IMR-90 (cell line): ENCODE results near the gene RNF213. TPM values are rescaled to one million over a fixed set of nuclear protein-coding genes. Genes with fewer than 3 reads are reported as not detected.

Experiments
- ATAC-seq: fragments of 200-7000 bp; cut with Tn5 transposase; 2 replicates; pipeline ENCODE4 v1.9.1; 2020; ENCODE audit warnings: low read depth, mild to moderate bottlenecking, moderate library complexity
- BruUV-seq: library from RNA; stranded (reverse); fragments of 400-500 nt; replicated peaks from 2 replicates; lab custom pipeline; 2021; lab: Mats Ljungman, UMichigan
- CTCF ChIA-PET: fragments of 300-600 bp; formaldehyde crosslinking; extraction: SDS; loops from one replicate; lab custom pipeline; 2021; ENCODE audit warnings: antibody characterized with exemption; lab: Yijun Ruan, JAX
- POLR2A ChIA-PET: fragments of 300-600 bp; sonication (Branson Sonifier 250); formaldehyde crosslinking; loops from one replicate; lab custom pipeline; 2022; ENCODE audit warnings: antibody characterized with exemption; ENCODE audit not compliant: unreplicated experiment; lab: Charles Lee
- DNase-seq: peaks from one replicate; pipeline ENCODE4 v3.0.0; 2013
- H2AFZ ChIP-seq: replicated peaks from 2 replicates; pipeline ENCODE3; 2013; ENCODE audit warnings: low read length, mild to moderate bottlenecking; ENCODE audit not compliant: poor library complexity
- H2AK5ac ChIP-seq: 2 replicates; pipeline ENCODE4 v1.6.1; 2013; ENCODE audit warnings: low read depth, low read length, inconsistent platforms
- H2AK9ac ChIP-seq: replicated peaks from 2 replicates; pipeline ENCODE3; 2013; ENCODE audit warnings: mild to moderate bottlenecking, low read depth, low read length, moderate library complexity; ENCODE audit not compliant: poor library complexity
- H2BK120ac ChIP-seq: 2 replicates; pipeline ENCODE4 v1.6.1; 2013; ENCODE audit warnings: low read depth, low read length, inconsistent platforms
- H2BK15ac ChIP-seq: 3 replicates; pipeline ENCODE4 v1.6.1; 2013; ENCODE audit warnings: low read depth, low read length, inconsistent platforms
- H2BK20ac ChIP-seq: 2 replicates; pipeline ENCODE4 v1.6.1; 2013; ENCODE audit warnings: low read depth, mild to moderate bottlenecking, inconsistent platforms, low read length, moderate library complexity
- H2BK5ac ChIP-seq: 2 replicates; pipeline ENCODE4 v1.6.1; 2013; ENCODE audit warnings: mild to moderate bottlenecking, low read depth, low read length, inconsistent platforms; ENCODE audit not compliant: poor library complexity, severe bottlenecking
- H3K14ac ChIP-seq: replicated peaks from 2 replicates; pipeline ENCODE4 v1.6.1; 2013; ENCODE audit warnings: low read depth, low read length, inconsistent platforms
- H3K18ac ChIP-seq: 2 replicates; pipeline ENCODE4 v1.6.1; 2013; ENCODE audit warnings: low read depth, low read length, control low read depth
- H3K23ac ChIP-seq: 2 replicates; pipeline ENCODE4 v1.6.1; 2013; ENCODE audit warnings: low read depth, low read length, inconsistent platforms
- H3K27ac ChIP-seq: 2 replicates; pipeline ENCODE4 v1.5.1; 2013; ENCODE audit warnings: mild to moderate bottlenecking, control low read depth, low read length; ENCODE audit not compliant: insufficient read depth
- H3K27me3 ChIP-seq: 2 replicates; pipeline ENCODE4 v1.6.1; 2013; ENCODE audit warnings: low read length; ENCODE audit not compliant: control insufficient read depth, insufficient read depth
- H3K36me3 ChIP-seq: 2 replicates; pipeline ENCODE4 v1.6.1; 2013; ENCODE audit warnings: low read length, mixed read lengths; ENCODE audit not compliant: control insufficient read depth, insufficient read depth
- H3K4ac ChIP-seq: 2 replicates; pipeline ENCODE4 v1.6.1; 2013; ENCODE audit warnings: low read depth, low read length, inconsistent platforms
- H3K4me1 ChIP-seq: 2 replicates; pipeline ENCODE4 v1.6.1; 2013; ENCODE audit warnings: low read length, mixed read lengths; ENCODE audit not compliant: control insufficient read depth, insufficient read depth
- H3K4me2 ChIP-seq: 2 replicates; pipeline ENCODE4 v1.6.1; 2013; ENCODE audit warnings: low read depth, mild to moderate bottlenecking, control low read depth, low read length, moderate library complexity
- H3K4me3 ChIP-seq: 2 replicates; pipeline ENCODE4 v1.5.1; 2013; ENCODE audit warnings: low read depth, mild to moderate bottlenecking, control low read depth, low read length, moderate library complexity; ENCODE audit not compliant: insufficient read depth
- H3K56ac ChIP-seq: 2 replicates; pipeline ENCODE4 v1.6.1; 2013; ENCODE audit warnings: low read length, inconsistent platforms; ENCODE audit not compliant: insufficient read depth; ENCODE audit errors: extremely low read depth
- H3K79me1 ChIP-seq, 2 experiments: 2 replicates each; pipeline ENCODE4 v1.6.1; 2013; ENCODE audit warnings: low read length in 2 of 2, inconsistent platforms in 1 of 2, low read depth in 1 of 2
- H3K9ac ChIP-seq: 2 replicates; pipeline ENCODE4 v1.6.1; 2013; ENCODE audit warnings: low read depth, low read length, control low read depth
- H3K9me1 ChIP-seq: 2 replicates; pipeline ENCODE4 v1.6.1; 2013; ENCODE audit warnings: low read length, inconsistent platforms; ENCODE audit not compliant: insufficient read depth
- H3K9me3 ChIP-seq: 2 replicates; pipeline ENCODE4 v1.6.1; 2013; ENCODE audit warnings: low read length; ENCODE audit not compliant: control insufficient read depth, insufficient read depth
- H4K20me1 ChIP-seq: 2 replicates; pipeline ENCODE4 v1.6.1; 2013; ENCODE audit warnings: low read length, inconsistent platforms; ENCODE audit not compliant: insufficient read depth
- H4K5ac ChIP-seq: 2 replicates; pipeline ENCODE4 v1.6.1; 2013; ENCODE audit warnings: mild to moderate bottlenecking, low read depth, low read length, control low read depth
- H4K8ac ChIP-seq, 2 experiments: 2 replicates each; pipeline ENCODE4 v1.6.1; 2013; ENCODE audit warnings: low read depth in 2 of 2, low read length in 2 of 2, control low read depth in 1 of 2, inconsistent platforms in 1 of 2
- H4K91ac ChIP-seq: 2 replicates; pipeline ENCODE4 v1.6.1; 2013; ENCODE audit warnings: low read depth, low read length, inconsistent platforms; ENCODE audit not compliant: insufficient read depth
- BHLHE40 ChIP-seq: fragments of 150-350 bp; IDR thresholded peaks from 2 replicates; pipeline ENCODE4 v1.6.1; 2016; ENCODE audit warnings: mild to moderate bottlenecking, low read depth, low read length
- CEBPB ChIP-seq: IDR thresholded peaks from 2 replicates; pipeline ENCODE4 v1.6.1; 2012; ENCODE audit warnings: low read depth, low read length, improper control_type of control experiment
- CHD1 ChIP-seq: IDR thresholded peaks from 2 replicates; pipeline ENCODE4 v1.6.1; 2012; ENCODE audit warnings: low read depth, low read length, improper control_type of control experiment
- CTCF ChIP-seq: conservative IDR thresholded peaks from 2 replicates; pipeline ENCODE4 v1.5.1; 2012; ENCODE audit warnings: mild to moderate bottlenecking, low read depth, low read length, improper control_type of control experiment
- ELK1 ChIP-seq: fragments of 150-350 bp; IDR thresholded peaks from 2 replicates; pipeline ENCODE4 v1.6.1; 2016; ENCODE audit warnings: low read depth, mild to moderate bottlenecking, low read length, moderate library complexity, borderline replicate concordance
- MAFK ChIP-seq: IDR thresholded peaks from 2 replicates; pipeline ENCODE4 v1.6.1; 2012; ENCODE audit warnings: low read depth, low read length, improper control_type of control experiment
- MAZ ChIP-seq: IDR thresholded peaks from 2 replicates; pipeline ENCODE4 v1.6.1; 2012; ENCODE audit warnings: low read depth, mild to moderate bottlenecking, low read length, improper control_type of control experiment, moderate library complexity, borderline replicate concordance
- RCOR1 ChIP-seq: IDR thresholded peaks from 2 replicates; pipeline ENCODE4 v1.6.1; 2012; ENCODE audit warnings: mild to moderate bottlenecking, low read length, improper control_type of control experiment; ENCODE audit not compliant: insufficient replicate concordance
- WGBS, 2 experiments: methylation state at CpG; one replicate each; pipeline versions ENCODE4 v1.1.5 to v1.1.7; 2013; ENCODE audit warnings: missing lambda C conversion rate in 2 of 2; ENCODE audit not compliant: insufficient read length in 1 of 2; ENCODE audit errors: extremely low coverage in 2 of 2; 5-methylcytosine and 5-hydroxymethylcytosine counted together
- dilution Hi-C: fragments of 300-500 bp; cut with HindIII; formaldehyde crosslinking; loops from one replicate; pipeline ENCODE4 v1.14.3; 2018; ENCODE audit warnings: low sequenced_read_pairs; ENCODE audit not compliant: unreplicated experiment
- in situ Hi-C: fragments of 300-500 bp; cut with MboI; formaldehyde crosslinking; loops from 3 replicates; pipeline ENCODE4 v1.14.3; 2019; ENCODE audit warnings: low sequenced_read_pairs, inconsistent platforms, mixed read lengths
- intact Hi-C: fragments of 100-400 bp; cut with micrococcal nuclease; formaldehyde crosslinking; loops from 2 replicates; pipeline ENCODE4 v1.10.0; 2022
- polyA plus RNA-seq, 3 experiments: library from polyadenylated mRNA; depleted of rRNA; stranded (reverse); fragments of >200 nt; gene quantifications; 2 replicates each; pipeline ENCODE4 v1.2.3, GENCODE V29; 2012; ENCODE audit warnings: low replicate concordance in 1 of 3
- total RNA-seq: library from RNA; depleted of rRNA; stranded (reverse); fragments of >200 nt; gene quantifications from 2 replicates; pipeline ENCODE4 v1.2.3, GENCODE V29; 2012

RNF213 gene
- total and polyA plus RNA-seq, 2 of the 4 experiments (the other 2 are of a cell fraction), result 23.4 to 36.0 TPM

- no peak overlapping the region for H3K23ac ChIP-seq
- H3K27me3 ChIP-seq, result no peaks in the 10 kb centered on the region
- H4K91ac ChIP-seq, result no peak overlapping the region
- no peak overlapping the region for H2BK20ac ChIP-seq
- in situ Hi-C loops (no loop called here), intact Hi-C loops (loop anchor here (5.0 kb wide), 1 partner anchor 39 kb away; the partner anchor contains the start of gene RNF213), dilution Hi-C loops (no loop called here)
- no peak overlapping the region for H3K18ac ChIP-seq
- H3K4me1 ChIP-seq, result peaks cover 6% of the 10 kb centered on the region; the same call in 1 of the 2 replicates
- H3K27ac ChIP-seq, result no peak overlapping the region
- no peak overlapping the region for H3K4me3 ChIP-seq
- no peak overlapping the region for H2BK15ac ChIP-seq
- H3K14ac ChIP-seq, result no peak overlapping the region
- no peak for ATAC-seq
- H3K4me2 ChIP-seq, result no peak overlapping the region
- no peak overlapping the region for H3K9ac ChIP-seq
- no peak overlapping the region for H2BK5ac ChIP-seq
- no peak overlapping the region for H2AK5ac ChIP-seq
- no peak for DNase-seq
- H3K9me1 ChIP-seq, result peaks cover 13% of the 10 kb centered on the region
- H4K20me1 ChIP-seq, result peaks cover 11% of the 10 kb centered on the region
- H2AFZ ChIP-seq, result no peak overlapping the region
- H3K4ac ChIP-seq, result no peak overlapping the region
- peaks cover 22% of the 10 kb centered on the region for H3K36me3 ChIP-seq
- no peak overlapping the region for H2AK9ac ChIP-seq
- H4K5ac ChIP-seq, result no peak overlapping the region
- CTCF ChIA-PET, result no interaction called here
- no peak overlapping the region for H3K56ac ChIP-seq
- WGBS, 2 experiments, result 97% methylated on average over 13 of the region's 18 CpGs; no CpG with 5 or more reads in 1 of the 2 experiments
- H3K79me1 ChIP-seq, result peaks cover 4 to 46% of the 10 kb centered on the region in 2 experiments; a peak in 3 of 4 replicates
- no peak for TF ChIP-seq CEBPB
- TF ChIP-seq MAZ, result no peak
- TF ChIP-seq BHLHE40, result no peak
- TF ChIP-seq CTCF, result no peak
- TF ChIP-seq MAFK, result no peak
- no peak for TF ChIP-seq CHD1
- TF ChIP-seq RCOR1, result no peak
- TF ChIP-seq ELK1, result no peak
- no peak overlapping the region for H4K8ac ChIP-seq
- POLR2A ChIA-PET, result no interaction called here
- no peaks in the 10 kb centered on the region for H3K9me3 ChIP-seq
- no TSS peak for BruUV-seq
- H2BK120ac ChIP-seq, result no peak overlapping the region
These were observed 37.4 kb upstream of the RNF213 start for GRCh38 chr17:80223142-80223815.
